Head of caudate nucleus (tissue), 42 donors: ENCODE data around the gene EPHB2.

Experiments used
- DNase-seq, 42 donors: peaks; one replicate each; pipeline versions ENCODE4 v3.0.0 to v3.0.0-alpha.2; 2020 to 2021; ENCODE audit warnings: mixed read lengths in 7 of 42
- intact Hi-C: fragments of 100-400 bp; cut with DNase I; formaldehyde crosslinking; loops from one replicate; pipeline ENCODE4 v1.15.0; 2022

EPHB2 gene

DNA sequence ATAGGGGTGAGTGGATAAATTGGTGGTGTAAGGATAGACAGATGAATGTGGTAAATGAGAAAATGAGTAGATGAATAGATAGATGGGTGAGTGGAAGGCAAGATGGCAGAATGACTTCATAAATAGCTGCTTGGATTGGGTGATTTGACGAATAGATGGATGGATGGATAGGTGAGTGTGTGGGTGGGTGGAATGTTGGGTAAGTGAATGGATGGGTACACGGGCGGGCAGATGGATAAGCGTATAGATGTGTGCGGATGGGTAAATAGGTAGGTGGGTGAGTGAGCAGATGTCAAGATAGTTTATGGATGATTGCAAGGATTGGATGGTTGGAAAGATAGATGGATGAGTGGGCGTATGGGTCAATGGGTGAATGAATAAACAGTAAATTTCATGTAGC, 59.3 kb downstream of the EPHB2 start:
- DNase-seq: no peak
- intact Hi-C loops: no loop called here

DNA sequence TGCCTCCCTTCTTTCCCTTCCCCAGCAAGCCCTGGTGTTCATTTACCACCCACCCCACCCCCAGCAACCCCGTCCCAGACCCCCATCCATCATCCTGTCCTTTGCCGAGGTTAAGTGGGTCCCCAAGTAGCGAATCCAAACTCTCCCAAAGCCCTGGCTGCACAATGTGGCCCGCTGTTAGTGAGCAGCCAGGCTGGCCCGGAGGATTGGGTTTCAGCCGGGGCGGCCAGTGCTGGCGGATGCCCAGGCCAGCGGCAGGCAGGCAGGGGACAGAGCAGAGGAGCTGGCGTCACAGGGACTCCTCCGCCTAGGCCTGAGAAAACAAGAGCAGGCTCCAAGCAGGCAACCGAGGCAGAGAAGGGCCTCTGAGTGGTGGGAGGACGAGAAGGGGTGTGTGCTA, 61.4 kb downstream of the EPHB2 start:
- intact Hi-C loops: no loop called here
- DNase-seq: peak in 41 of 42 donors; percentile 25 to 83 (median 66)

DNA sequence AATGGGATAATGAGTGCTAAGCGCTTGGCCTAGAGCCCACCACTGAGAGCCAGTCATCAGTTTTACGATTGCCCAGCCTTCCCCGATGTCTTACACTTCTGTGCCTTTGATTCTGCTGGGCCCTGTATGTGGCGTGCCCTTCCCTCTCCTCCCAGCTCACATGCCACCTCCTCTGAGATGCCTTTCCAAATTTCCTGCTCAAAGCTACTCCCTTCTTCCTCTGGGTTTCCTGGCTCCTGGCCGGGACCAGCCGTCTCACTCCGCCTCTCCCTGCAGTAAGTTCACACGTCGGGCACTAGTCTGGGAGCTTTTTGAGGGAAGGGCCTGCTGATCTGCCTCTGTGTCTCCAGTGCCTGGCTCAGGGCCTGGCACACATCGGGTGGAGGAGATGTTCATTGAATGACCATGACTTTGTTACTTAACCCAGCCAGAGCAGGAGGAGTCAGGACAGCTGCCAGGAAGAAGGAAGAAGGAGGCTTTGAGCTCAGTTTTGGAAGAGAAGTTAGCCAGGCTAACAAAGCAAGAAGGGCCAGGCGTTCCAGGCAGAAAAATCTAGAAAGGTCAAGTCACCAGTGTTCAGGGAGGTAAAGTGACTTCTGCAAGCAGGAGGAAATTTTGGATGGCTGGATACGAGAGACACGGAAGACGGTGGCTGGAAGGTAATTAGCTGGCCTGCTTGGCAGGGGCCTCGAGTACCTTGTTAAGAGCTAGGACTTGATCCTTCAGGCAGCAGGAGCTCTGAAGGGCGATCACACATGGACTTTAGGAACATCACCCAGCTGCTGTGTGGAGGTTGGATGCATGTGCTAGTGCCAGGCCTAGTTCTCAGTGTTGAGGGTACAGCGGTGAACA, 63.6 kb downstream of the EPHB2 start:
- peak in 37 of 42 donors; percentile 12 to 74 (median 47) for DNase-seq
- intact Hi-C loops: no loop called here

DNA sequence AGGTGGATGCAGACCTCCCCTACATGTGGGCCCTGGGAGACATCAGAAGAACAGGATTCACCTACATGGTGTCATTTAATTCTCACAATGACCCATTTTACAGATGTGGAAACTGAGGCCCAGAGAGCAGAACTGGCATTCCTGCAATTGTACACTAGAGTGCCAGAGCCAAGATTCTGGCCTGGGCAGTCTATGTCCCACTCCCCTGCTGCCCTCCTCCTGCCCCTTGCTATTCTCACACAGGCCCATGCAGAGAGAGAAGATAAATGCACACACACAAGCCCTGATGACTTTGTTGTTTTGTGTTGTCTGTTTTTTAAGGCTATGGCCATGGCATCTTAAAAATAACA, 64.2 kb downstream of the EPHB2 start:
- intact Hi-C loops: no loop called here
- no peak for DNase-seq

DNA sequence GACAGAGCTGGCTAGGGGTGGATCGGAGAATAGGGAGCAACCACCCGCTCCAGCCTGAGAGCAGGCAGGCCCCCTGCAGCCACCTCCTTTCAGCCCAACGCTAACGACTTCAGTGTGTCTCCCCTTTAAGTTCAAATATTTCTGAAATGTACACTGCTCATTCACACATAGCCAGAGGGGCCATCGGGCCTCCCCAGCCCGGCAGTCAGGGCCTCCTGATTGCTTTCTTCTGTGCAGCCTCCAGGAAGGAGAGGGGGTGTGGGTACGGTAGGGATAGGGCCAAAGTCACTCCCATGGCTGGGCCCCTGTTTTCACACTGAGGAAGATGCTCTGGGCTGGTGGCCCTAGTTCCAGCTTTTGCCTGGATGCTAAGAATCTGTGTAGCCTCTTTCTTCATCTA, 64.8 kb downstream of the EPHB2 start:
- intact Hi-C loops: no loop called here
- DNase-seq: no peak

DNA sequence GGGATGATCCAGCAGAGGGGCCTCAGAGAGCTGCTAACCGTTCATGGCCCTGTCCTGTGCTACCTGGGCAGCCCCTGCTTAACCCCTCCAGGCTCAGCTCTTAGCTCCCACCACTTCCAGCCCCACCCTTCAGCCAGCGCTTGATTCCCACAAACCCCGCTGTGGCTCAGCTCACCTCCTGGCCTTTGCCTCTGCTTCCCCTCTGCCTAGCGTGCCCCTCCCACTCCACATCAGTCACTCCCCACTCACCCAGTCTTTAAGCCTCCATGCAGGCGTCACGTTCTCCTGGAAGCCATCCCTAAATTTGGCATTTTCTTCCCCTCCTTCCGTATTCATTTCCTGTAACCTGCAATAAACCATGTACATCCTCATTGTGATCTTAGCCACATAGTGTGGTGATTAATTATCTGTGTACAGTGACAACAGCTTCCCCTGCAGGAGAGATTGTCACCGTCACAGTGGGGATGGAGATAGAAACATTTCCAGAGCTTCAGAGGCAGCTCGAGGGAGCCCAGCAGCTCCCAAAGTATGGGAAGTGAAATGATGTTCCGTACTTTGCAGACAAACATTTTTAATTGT, 65.5 kb downstream of the EPHB2 start:
- peak in 12 of 42 donors; percentile 10 to 57 (median 32) for DNase-seq
- intact Hi-C loops: no loop called here

DNA sequence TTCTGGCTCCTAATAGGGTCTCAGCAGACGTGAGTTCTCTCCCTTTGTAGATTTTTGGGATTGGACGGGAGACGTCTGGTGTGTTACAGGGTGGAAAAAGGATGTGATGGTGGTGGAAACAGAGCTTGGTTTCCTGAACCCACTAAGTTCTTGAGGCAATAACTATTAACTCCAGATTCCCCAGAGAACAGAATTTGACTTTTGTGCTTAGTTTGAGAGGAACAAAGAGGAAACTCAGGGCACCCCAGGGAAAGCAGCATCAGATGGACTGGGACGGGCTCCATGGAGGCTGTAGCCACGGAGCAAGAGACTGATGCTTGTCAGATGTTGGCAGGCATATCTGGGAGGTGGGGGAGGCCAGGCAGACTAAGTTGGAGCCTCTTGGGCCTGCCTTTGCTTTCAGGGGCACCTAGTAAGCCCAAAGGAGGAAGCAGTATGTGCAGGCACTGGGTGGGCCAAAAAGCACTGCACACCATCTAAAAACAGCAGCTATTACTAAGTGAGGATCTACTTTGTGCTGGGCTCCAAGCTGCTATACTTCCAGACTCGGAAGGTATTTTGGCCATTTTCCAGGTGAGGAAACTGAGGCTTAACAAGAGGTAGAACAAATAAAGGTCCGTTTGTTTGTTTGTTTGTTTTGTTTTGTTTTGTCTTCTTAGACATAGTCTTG, 66.9 kb downstream of the EPHB2 start:
- intact Hi-C loops: no loop called here
- DNase-seq: no peak

DNA sequence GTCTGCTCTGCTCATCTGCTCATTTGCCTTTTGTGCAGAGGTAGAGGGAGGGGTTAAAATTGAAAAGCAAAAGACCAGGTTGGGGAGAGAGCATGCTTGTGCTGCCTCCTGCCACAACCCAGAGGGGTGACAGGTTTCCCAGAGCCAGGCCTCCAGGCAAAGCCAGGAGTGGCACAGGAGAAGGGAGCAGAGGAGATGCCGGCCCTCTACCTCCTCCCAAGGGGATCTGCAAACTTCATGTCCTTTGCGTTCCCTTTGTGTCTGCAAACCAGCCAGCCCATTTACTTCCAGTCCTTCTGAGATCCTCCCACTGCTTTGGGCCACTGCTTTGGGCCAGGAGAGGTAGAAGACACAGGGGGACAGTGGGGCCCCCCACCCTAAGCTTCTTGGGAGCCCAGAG, 67.8 kb downstream of the EPHB2 start:
- no peak for DNase-seq
- intact Hi-C loops: no loop called here

DNA sequence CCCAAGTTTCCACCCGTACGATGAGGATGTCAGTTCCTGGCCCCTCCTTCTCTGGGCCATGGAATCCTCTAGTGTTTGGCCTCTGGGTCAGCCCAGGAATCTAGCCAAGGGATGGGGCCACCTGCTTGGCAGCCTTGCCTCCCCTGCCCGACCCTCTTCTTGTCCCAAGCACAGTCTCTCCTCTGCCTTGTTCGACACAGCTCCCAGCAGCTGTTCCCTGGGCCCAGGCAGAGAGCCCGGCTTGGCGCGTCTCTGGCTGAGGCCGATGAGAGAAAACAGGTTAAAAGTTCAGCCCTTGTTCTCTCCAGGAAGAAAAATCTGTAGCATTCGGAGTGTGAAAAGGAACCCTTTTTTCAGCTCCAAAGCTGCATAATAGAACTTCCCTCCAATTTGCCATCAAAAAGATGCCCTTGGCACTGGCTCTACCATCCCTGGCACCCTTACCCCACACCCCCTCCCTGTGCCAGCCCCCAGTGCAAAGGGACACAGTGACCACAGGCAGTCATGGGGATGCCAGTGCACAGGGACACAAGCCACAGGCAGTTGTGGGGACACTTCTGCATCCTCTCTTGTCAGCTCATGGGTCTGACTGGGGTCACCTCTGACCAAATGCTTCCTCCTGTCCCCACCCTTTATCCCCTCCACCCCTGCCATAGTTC, 68.4 kb downstream of the EPHB2 start:
- peak; percentile 32 to 80 (median 64) for DNase-seq
- intact Hi-C loops: no loop called here

DNA sequence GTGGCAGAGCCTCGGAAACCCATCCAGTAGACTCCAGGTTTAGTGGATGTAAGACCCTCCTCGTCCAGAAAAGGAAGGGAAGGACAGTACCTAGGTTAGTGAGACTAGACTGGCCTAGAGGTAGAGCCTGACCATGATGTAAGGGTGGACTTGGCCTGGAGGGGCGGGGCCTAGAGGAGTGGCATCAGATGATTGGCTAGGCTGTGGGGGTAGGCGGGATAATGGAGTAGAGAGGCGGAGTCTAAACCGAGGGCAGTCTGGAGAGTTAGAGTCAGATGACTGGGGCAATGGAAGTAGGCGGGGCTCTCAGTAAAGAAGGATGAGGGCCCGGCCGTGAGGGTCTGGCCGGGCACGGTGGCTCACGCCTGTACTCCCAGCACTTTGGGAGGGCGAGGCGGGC, 70.1 kb downstream of the EPHB2 start:
- intact Hi-C loops: no loop called here
- peak in 4 of 42 donors; percentile 28 to 58 (median 50) for DNase-seq

DNA sequence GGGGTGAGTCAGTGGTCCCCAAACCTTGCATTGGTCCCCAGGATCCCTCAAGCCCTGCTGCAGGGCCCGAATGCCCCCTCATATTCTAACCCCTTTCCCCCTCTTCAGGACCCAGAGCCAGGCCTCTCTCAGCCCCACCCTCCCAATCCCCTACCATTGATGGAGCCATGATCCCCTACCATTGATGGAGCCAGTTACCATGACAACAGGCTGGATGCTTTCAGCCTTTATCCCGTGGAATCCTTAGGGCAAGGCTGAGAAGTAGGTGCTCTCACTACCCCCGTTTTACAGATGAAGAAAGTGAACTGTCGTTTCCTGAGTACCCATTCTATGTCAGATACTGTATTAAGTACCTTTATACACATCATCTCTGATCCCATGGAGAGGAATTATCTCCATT, 70.8 kb downstream of the EPHB2 start:
- DNase-seq: no peak
- intact Hi-C loops: no loop called here

DNA sequence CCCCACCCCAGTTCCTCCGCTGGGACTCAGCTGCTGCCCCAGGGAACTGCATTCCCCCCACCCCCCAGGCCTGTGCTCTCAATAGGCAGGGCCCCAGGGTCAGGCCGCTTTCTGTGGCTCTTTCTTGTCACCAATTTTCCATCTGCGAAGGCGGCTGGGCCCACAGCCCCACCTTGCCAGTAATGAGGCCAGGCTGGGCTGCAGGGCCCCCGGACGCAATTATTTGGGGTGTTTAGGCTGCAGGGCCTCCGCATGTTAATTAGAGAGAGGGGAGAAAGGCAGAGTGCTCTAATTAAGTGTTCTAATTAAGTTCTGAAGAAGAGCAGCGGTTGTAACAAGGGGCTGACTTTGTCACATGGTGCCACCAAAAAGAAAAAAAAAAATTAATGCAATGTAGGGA, 71.8 kb downstream of the EPHB2 start:
- intact Hi-C loops: no loop called here
- DNase-seq: peak in 1 of 42 donors; percentile 20

DNA sequence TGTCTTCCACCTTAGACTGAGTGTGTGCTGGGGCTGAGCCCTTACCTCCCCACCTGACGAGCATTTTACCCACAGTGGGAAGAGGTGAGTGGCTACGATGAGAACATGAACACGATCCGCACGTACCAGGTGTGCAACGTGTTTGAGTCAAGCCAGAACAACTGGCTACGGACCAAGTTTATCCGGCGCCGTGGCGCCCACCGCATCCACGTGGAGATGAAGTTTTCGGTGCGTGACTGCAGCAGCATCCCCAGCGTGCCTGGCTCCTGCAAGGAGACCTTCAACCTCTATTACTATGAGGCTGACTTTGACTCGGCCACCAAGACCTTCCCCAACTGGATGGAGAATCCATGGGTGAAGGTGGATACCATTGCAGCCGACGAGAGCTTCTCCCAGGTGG, 73.7 kb downstream of the EPHB2 start:
- intact Hi-C loops: no loop called here
- DNase-seq: no peak

DNA sequence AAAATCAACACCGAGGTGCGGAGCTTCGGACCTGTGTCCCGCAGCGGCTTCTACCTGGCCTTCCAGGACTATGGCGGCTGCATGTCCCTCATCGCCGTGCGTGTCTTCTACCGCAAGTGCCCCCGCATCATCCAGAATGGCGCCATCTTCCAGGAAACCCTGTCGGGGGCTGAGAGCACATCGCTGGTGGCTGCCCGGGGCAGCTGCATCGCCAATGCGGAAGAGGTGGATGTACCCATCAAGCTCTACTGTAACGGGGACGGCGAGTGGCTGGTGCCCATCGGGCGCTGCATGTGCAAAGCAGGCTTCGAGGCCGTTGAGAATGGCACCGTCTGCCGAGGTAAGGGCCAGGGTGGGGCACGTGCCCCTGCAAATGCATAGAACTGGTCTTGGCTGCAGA, 74.1 kb downstream of the EPHB2 start:
- intact Hi-C loops: no loop called here

DNA sequence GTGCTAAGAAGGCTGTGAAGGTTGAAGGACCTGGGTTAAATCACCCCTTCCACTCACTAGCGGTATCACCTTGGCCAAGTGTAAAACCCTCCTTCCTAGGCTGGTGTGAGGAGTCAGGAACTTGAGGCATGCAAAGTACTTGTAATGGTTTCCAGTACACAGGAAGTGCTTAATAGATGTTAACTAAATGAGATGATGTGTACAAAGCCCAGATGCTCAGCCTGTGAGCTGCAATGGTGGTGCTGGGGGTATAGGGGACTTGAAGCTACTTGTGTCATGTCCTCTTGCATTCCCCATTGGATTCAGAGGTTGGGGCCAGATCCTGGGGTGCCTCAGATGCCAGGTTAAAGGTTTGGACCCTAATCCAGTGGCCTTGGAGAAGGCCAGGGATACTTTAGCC, 75.5 kb downstream of the EPHB2 start:
- intact Hi-C loops: no loop called here
- no peak for DNase-seq

More for the DNA sequence above, 74.1 kb downstream of the EPHB2 start:
- no peak for DNase-seq

DNA sequence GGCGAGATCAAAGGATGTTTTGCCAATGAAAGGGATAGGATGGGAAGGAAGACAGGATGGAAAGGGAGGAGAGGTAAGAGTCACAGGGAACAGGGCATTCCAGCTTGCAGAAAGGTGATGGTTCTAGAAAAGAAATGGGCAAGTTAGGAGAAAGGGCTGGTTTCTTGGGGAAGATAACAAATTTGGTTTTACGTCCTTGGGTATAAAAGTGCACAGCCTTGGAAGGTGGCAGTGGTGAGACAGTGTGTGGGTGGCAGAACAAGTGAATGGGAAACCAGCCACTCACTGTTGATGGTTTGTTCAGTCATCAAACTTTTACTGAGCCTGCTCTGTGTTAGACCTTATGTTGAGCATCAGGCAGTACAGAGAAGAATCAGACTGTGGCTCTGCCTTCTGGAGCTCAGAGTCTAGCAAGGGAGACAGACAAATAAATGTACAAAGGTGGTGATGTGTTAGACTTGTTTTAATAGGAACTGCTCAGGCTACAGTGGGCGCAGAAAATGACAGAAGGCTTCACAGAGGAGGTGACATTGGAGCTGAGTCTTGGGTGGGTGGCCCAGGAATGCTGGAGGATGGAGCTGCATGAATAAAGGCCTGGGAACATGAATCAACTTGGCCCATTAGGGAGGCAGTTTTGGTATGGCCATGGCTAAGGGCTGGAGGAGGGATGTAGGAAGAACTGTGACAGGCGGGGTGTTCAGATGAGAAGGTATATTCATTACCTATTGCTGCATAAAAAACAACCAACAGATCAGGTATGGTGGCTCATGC, 76.3 kb downstream of the EPHB2 start:
- peak in 1 of 42 donors; percentile 51 for DNase-seq
- intact Hi-C loops: no loop called here

DNA sequence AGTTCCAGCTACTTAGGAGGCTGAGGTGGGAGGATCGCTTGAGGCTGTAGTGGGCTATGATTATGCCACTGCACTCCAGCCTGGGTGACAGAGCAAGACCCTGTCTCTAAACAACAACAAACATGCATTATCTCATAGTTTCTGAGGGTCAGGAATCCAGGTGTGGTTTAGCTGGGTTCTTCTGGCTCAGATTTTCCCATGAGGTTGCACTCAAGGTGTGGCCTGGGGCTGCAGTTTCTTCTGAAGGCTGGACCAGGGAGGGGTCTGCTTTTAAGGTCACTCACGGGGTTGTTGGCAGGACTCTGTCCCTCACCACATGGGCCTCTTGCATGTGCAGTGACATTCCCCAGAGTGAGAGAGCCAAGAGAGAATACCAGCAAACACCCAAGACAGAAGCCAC, 77.0 kb downstream of the EPHB2 start:
- intact Hi-C loops: no loop called here
- DNase-seq: no peak

DNA sequence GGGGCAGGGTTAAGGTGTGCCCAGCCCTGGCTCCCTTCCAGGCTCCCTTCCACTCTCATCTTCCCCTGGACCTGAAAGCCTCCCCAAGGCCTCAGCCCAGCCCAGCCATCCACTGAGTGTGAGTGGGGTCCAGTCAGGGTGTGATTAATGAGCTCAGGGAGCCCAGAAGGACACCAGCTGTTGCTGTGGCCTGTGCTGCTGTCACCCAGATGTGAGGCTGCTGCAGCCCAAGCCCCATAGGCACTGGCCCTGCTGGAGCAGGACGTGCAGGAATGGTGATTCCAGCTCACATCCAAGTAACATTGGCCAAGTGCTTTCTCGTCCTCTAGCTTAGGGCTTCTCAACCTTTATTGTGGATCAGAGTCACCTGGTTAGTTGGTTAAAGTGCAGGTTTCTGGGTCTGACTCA, 77.6 kb downstream of the EPHB2 start:
- no peak for DNase-seq

DNA sequence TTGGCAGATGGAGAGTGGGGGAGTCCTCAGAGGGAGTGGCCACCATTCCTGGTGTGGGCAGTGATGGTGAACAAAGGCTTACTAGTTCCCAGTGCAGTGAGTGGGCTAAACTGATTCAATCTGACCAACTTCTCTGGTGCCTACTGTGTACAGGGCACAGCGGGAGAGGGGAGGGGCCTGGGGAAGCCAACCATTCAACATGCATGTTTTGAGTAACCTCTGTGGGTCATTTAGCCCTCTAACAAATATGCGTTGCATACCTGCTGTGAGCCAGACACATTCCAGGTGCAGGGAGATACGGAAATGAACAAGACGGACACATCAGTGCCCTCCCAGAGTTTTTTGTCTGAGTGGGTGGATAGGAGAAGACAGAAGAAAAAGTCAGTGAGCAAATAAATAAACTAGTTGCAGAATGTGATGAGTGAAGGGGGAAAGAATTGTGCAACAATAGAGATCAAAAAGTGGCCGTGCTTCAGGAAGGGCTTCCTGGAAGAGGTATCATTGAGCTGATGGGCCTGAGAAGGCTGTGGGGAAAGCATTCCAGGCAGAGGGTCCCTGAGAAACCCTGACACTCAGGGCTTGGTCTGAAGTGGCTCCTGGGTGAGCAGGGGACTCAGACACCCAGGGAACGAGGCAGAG, 78.8 kb downstream of the EPHB2 start:
- DNase-seq: no peak
- intact Hi-C loops: no loop called here

More for the DNA sequence above, 77.6 kb downstream of the EPHB2 start:
- intact Hi-C loops: no loop called here
